Thyroid gland (tissue), 4 donors: ENCODE measurements around the gene CHMP4B.

Experiments
- POLR2A ChIP-seq, 2 donors: fragments of 450-650 bp; IDR thresholded peaks; one replicate each; pipeline ENCODE4 v1.6.1; 2017; ENCODE audit warnings: antibody characterized with exemption in 2 of 2, mild to moderate bottlenecking in 2 of 2, moderate library complexity in 1 of 2
- TF ChIP-seq, protein P1 (sequence below), 6 experiments: fragments of 200-600 bp in 3 of 6; fragments of 450-650 bp in 3 of 6; sonication (generic) in 3 of 6; IDR thresholded peaks; one replicate each; pipeline ENCODE4 v1.5.1; 2016 to 2019; ENCODE audit warnings: antibody characterized with exemption in 6 of 6, mild to moderate bottlenecking in 2 of 6, inconsistent platforms in 1 of 6, moderate library complexity in 1 of 6

DNA sequence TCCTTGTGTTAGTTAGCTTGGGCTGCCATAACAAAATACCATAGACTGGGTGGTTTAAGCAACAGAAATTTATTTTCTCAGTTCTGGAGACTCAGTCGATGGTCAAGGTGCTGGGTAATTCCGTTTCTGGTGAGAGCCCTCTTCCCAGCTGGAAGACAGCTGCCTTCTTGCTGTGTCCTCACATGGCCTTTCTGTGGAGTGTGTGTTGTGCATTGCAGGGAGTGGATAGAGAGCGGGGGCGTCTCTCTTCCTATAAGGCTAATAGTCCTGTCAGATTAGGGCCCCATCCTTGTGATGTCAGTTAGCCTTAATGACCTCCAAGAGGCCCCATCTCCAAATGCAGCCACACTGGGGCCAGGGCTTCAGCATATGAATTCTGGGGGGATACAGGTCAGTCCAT is 19.2 kb downstream of the CHMP4B start:
- TF ChIP-seq, protein P1, sequence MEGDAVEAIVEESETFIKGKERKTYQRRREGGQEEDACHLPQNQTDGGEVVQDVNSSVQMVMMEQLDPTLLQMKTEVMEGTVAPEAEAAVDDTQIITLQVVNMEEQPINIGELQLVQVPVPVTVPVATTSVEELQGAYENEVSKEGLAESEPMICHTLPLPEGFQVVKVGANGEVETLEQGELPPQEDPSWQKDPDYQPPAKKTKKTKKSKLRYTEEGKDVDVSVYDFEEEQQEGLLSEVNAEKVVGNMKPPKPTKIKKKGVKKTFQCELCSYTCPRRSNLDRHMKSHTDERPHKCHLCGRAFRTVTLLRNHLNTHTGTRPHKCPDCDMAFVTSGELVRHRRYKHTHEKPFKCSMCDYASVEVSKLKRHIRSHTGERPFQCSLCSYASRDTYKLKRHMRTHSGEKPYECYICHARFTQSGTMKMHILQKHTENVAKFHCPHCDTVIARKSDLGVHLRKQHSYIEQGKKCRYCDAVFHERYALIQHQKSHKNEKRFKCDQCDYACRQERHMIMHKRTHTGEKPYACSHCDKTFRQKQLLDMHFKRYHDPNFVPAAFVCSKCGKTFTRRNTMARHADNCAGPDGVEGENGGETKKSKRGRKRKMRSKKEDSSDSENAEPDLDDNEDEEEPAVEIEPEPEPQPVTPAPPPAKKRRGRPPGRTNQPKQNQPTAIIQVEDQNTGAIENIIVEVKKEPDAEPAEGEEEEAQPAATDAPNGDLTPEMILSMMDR (IDR thresholded peaks at IDR 0.05): no peak
- TF ChIP-seq POLR2A (IDR thresholded peaks at IDR 0.05): no peak
